Measurements from ENCODE around the gene SHKBP1. TPM values are rescaled to one million over a fixed set of nuclear protein-coding genes. Genes with fewer than 3 reads are reported as not detected.
A peak's percentile ranks its signal among the peaks of the same experiment; 100 is the strongest.

The SHKBP1 gene
- total and polyA plus RNA-seq, 9 of the 15 experiments (the other 6 are each of a cell fraction or from before 2014, with no cell fraction given) = 1.2 to 58.1 (median 22.3) TPM

GRCh38 chr19:40529093-40529954 lies 47.3 kb upstream of the SHKBP1 start:
- Histone ChIP-seq H3K9me3 (replicated peaks; ENCODE audit: control insufficient read depth, insufficient read depth, low read depth, low read length) (no peaks in the 10 kb centered on the region), H3K9me1 (ENCODE audit: control insufficient read depth, insufficient read depth, low read length) (no peaks in the 10 kb centered on the region), H3K4me1 (replicated peaks in 1 of 2; ENCODE audit: control insufficient read depth in 2 of 2, insufficient read depth in 2 of 2, low read length in 2 of 2) (peaks cover 43 to 76% of the 10 kb centered on the region in 2 experiments), H3K36me3 (ENCODE audit: control insufficient read depth, insufficient read depth, low read length) (no peaks in the 10 kb centered on the region), H3K9ac (ENCODE audit: insufficient read depth in 1 of 2, low read depth in 2 of 2, low read length in 2 of 2) (peak overlapping the region in 1 of 2 experiments; percentile 20; a peak in 1 of 4 replicates), H3K27ac (ENCODE audit: extremely low read depth, low read depth, low read length) (no peak overlapping the region), H4K20me1 (replicated peaks; ENCODE audit: control insufficient read depth, insufficient read depth, low read length) (no peaks in the 10 kb centered on the region), H3K4me2 (ENCODE audit: insufficient read depth, low read length) (peak overlapping the region; percentile 70), H3K27me3 (ENCODE audit: control insufficient read depth in 2 of 2, insufficient read depth in 2 of 2, low read length in 2 of 2) (no peaks in the 10 kb centered on the region), H3K79me2 (ENCODE audit: control insufficient read depth, insufficient read depth, low read length) (no peaks in the 10 kb centered on the region), H3K4me3 (peak overlapping the region; percentile 28), H2AFZ (ENCODE audit: low read depth, low read length) (peak overlapping the region; percentile 74)
- no TSS peak for BruUV-seq (replicated peaks)
- POLR2A ChIA-PET = interaction anchor here (0.6 kb wide), 1 partner anchor 11 kb away, joined by 4 read pairs; no protein-coding TSS in a partner anchor
- FAIRE-seq (peak; percentile 66), DNase-seq (ENCODE audit: extremely low read depth in 1 of 4, low spot score in 3 of 4) (peak; percentile 93 to 99 (median 98)), ATAC-seq (peak; percentile 58)
- CTCF ChIA-PET (ENCODE audit: low intra/inter-chr PET ratio) = interaction anchor here (0.6 to 1.7 kb wide), 5 partner anchors 69 to 224 kb away, joined by 3 to 7 read pairs (median 5); no protein-coding TSS in a partner anchor
- in situ Hi-C loops (cut with MboI) (no loop called here), intact Hi-C loops (cut with micrococcal nuclease) (loop anchor here (1.0 to 2.0 kb wide), 2 partner anchors 65 to 69 kb away; partner anchors contain the start of gene BLVRB)
- WGBS (ENCODE audit: insufficient coverage, low coverage, missing lambda C conversion rate) = 4% methylated on average over 52 of the region's 54 CpGs
- TF ChIP-seq, protein P1, sequence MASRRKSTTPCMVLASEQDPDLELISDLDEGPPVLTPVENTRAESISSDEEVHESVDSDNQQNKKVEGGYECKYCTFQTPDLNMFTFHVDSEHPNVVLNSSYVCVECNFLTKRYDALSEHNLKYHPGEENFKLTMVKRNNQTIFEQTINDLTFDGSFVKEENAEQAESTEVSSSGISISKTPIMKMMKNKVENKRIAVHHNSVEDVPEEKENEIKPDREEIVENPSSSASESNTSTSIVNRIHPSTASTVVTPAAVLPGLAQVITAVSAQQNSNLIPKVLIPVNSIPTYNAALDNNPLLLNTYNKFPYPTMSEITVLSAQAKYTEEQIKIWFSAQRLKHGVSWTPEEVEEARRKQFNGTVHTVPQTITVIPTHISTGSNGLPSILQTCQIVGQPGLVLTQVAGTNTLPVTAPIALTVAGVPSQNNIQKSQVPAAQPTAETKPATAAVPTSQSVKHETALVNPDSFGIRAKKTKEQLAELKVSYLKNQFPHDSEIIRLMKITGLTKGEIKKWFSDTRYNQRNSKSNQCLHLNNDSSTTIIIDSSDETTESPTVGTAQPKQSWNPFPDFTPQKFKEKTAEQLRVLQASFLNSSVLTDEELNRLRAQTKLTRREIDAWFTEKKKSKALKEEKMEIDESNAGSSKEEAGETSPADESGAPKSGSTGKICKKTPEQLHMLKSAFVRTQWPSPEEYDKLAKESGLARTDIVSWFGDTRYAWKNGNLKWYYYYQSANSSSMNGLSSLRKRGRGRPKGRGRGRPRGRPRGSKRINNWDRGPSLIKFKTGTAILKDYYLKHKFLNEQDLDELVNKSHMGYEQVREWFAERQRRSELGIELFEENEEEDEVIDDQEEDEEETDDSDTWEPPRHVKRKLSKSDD (conservative IDR thresholded peaks at IDR 0.05; ENCODE audit: low read length) = no peak
- TF ChIP-seq HNRNPL (IDR thresholded peaks at IDR 0.05; ENCODE audit: low read depth, low read length) (no peak), ZNF639 (CRISPR knock-in tag; conservative IDR thresholded peaks at IDR 0.05 in 1 of 2, IDR thresholded peaks at IDR 0.05 in 1 of 2) (0 out of 4 replicates have a peak, but pooled peaks of 1 of the 2 experiments have one; percentile 36), GMEB1 (CRISPR knock-in tag; IDR thresholded peaks at IDR 0.05) (no peak), TAF9B (IDR thresholded peaks at IDR 0.05; ENCODE audit: partially characterized antibody) (no peak), PHF8 (IDR thresholded peaks at IDR 0.05; ENCODE audit: borderline replicate concordance, low read length) (no peak), CHCHD3 (CRISPR knock-in tag; IDR thresholded peaks at IDR 0.05) (no peak), PCBP2 (IDR thresholded peaks at IDR 0.05; ENCODE audit: low read depth, low read length, poor library complexity, severe bottlenecking) (no peak), ZKSCAN3 (CRISPR knock-in tag; IDR thresholded peaks at IDR 0.05) (no peak), KLF1 (tag; IDR thresholded peaks at IDR 0.05) (no peak)
- TF ChIP-seq, protein P2, sequence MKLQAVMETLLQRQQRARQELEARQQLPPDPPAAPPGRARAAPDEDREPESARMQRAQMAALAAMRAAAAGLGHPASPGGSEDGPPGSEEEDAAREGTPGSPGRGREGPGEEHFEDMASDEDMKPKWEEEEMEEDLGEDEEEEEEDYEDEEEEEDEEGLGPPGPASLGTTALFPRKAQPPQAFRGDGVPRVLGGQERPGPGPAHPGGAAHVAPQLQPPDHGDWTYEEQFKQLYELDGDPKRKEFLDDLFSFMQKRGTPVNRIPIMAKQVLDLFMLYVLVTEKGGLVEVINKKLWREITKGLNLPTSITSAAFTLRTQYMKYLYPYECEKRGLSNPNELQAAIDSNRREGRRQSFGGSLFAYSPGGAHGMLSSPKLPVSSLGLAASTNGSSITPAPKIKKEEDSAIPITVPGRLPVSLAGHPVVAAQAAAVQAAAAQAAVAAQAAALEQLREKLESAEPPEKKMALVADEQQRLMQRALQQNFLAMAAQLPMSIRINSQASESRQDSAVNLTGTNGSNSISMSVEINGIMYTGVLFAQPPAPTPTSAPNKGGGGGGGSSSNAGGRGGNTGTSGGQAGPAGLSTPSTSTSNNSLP (IDR thresholded peaks at IDR 0.05; ENCODE audit: borderline replicate concordance, low read depth, low read length) = no peak

Measured in K562 (cell line).